AG10803 (cell line): Measurements from ENCODE around the gene HOXC11.
A peak's percentile ranks its signal among the peaks of the same experiment; 100 is the strongest.

Experiments
- DNase-seq: peaks from one replicate; pipeline ENCODE4 v3.0.0; 2010; ENCODE audit warnings: low read depth
- H3K4me3 ChIP-seq: 2 replicates; pipeline ENCODE4 v1.5.1; 2011; ENCODE audit warnings: mild to moderate bottlenecking, low read length, control low read depth
- CTCF ChIP-seq: conservative IDR thresholded peaks from 2 replicates; pipeline ENCODE4 v1.5.1; 2011; ENCODE audit warnings: mild to moderate bottlenecking, low read length, control low read depth, inconsistent platforms

HOXC11 gene

GRCh38 chr12:54022960-54023884 is 50.3 kb downstream of the HOXC11 start:
- no peak for TF ChIP-seq CTCF
- DNase-seq: no peak
- H3K4me3 ChIP-seq: peak overlapping the region; percentile 98

GRCh38 chr12:54024127-54024526 is 51.2 kb downstream of the HOXC11 start:
- no peak for DNase-seq
- TF ChIP-seq CTCF: no peak

GRCh38 chr12:54024581-54025305 is 51.8 kb downstream of the HOXC11 start:
- TF ChIP-seq CTCF: no peak
- no peak for DNase-seq
- peak overlapping the region; percentile 98 for H3K4me3 ChIP-seq

More at GRCh38 chr12:54024127-54024526, 51.2 kb downstream of the HOXC11 start:
- peak overlapping the region; percentile 98 for H3K4me3 ChIP-seq

GRCh38 chr12:54025499-54026405 is 52.8 kb downstream of the HOXC11 start:
- peak; percentile 56 for DNase-seq
- peak; percentile 18 for TF ChIP-seq CTCF
- H3K4me3 ChIP-seq: peak overlapping the region; percentile 98

- no peak for DNase-seq
- no peak for TF ChIP-seq CTCF
- H3K4me3 ChIP-seq: peak overlapping the region; percentile 98
These were observed 53.9 kb downstream of the HOXC11 start for GRCh38 chr12:54026640-54027441.
